ENCODE results near the gene ACO1. TPM values are rescaled to one million over a fixed set of nuclear protein-coding genes. Genes with fewer than 3 reads are reported as not detected.

ACO1 gene
- total RNA-seq, 3 donors from 2014 or later: 44.2 to 169 (median 47.1) TPM

GRCh38 chr9:32385152-32385884 is 875 bp downstream of the ACO1 start:
- Histone ChIP-seq H3K36me3 (no peaks in the 10 kb centered on the region), H3K27me3 (no peaks in the 10 kb centered on the region), H3K4me1 (no peaks in the 10 kb centered on the region), H3K9me3 (no peaks in the 10 kb centered on the region), H3K4me3 (peak overlapping the region; percentile 77 to 92 (median 83)), H3K27ac (peak overlapping the region; percentile 62 to 91)
- intact Hi-C loops (cut with DNase I; ENCODE audit: low total_unique reads): loop anchor here (10.0 kb wide), 1 partner anchor 169 kb away; the partner anchor contains the start of genes SMIM27 and TOPORS
- DNase-seq (ENCODE audit: low spot score in 2 of 2): no peak
- TF ChIP-seq POLR2AphosphoS5 (IDR thresholded peaks at IDR 0.05) (no peak), POLR2A (IDR thresholded peaks at IDR 0.05) (no peak), CTCF (IDR thresholded peaks at IDR 0.05) (no peak)

- Histone ChIP-seq H3K4me1 (no peaks in the 10 kb centered on the region), H3K4me3 (no peak overlapping the region), H3K36me3 (no peaks in the 10 kb centered on the region), H3K27ac (no peak overlapping the region), H3K27me3 (no peaks in the 10 kb centered on the region), H3K9me3 (no peaks in the 10 kb centered on the region)
- TF ChIP-seq CTCF (IDR thresholded peaks at IDR 0.05) (no peak), POLR2A (IDR thresholded peaks at IDR 0.05) (no peak), POLR2AphosphoS5 (IDR thresholded peaks at IDR 0.05) (no peak)
- intact Hi-C loops (cut with DNase I; ENCODE audit: low total_unique reads): loop anchor here (10.0 kb wide), 1 partner anchor 169 kb away; the partner anchor contains the start of genes SMIM27 and TOPORS
- DNase-seq (ENCODE audit: low spot score in 2 of 2): no peak
Measured at GRCh38 chr9:32385885-32386283, 1.4 kb downstream of the ACO1 start.

GRCh38 chr9:32387256-32387655 is 2.8 kb downstream of the ACO1 start:
- Histone ChIP-seq H3K4me3 (no peak overlapping the region), H3K36me3 (no peaks in the 10 kb centered on the region), H3K27ac (no peak overlapping the region), H3K4me1 (no peaks in the 10 kb centered on the region), H3K27me3 (no peaks in the 10 kb centered on the region), H3K9me3 (no peaks in the 10 kb centered on the region)
- intact Hi-C loops (cut with DNase I; ENCODE audit: low total_unique reads): loop anchor here (10.0 kb wide), 1 partner anchor 168 kb away; the partner anchor contains the start of genes SMIM27 and TOPORS
- TF ChIP-seq POLR2AphosphoS5 (IDR thresholded peaks at IDR 0.05): no peak
- no peak for TF ChIP-seq POLR2A (IDR thresholded peaks at IDR 0.05)
- no peak for TF ChIP-seq CTCF (IDR thresholded peaks at IDR 0.05)
- no peak for DNase-seq (ENCODE audit: low spot score in 2 of 2)

GRCh38 chr9:32389365-32389764 is 4.9 kb downstream of the ACO1 start:
- Histone ChIP-seq H3K27ac (no peak overlapping the region), H3K36me3 (no peaks in the 10 kb centered on the region), H3K4me1 (no peaks in the 10 kb centered on the region), H3K27me3 (no peaks in the 10 kb centered on the region), H3K4me3 (no peak overlapping the region), H3K9me3 (no peaks in the 10 kb centered on the region)
- intact Hi-C loops (cut with DNase I; ENCODE audit: low total_unique reads): loop anchor here (10.0 kb wide), 1 partner anchor 165 kb away; the partner anchor contains the start of genes SMIM27 and TOPORS
- no peak for TF ChIP-seq CTCF (IDR thresholded peaks at IDR 0.05)
- TF ChIP-seq POLR2A (IDR thresholded peaks at IDR 0.05): no peak
- DNase-seq (ENCODE audit: low spot score in 2 of 2): no peak

GRCh38 chr9:32393911-32394310 is 9.5 kb downstream of the ACO1 start:
- no peak overlapping the region for H3K4me3 ChIP-seq
- H3K36me3 ChIP-seq: no peaks in the 10 kb centered on the region
- DNase-seq (ENCODE audit: low spot score in 2 of 2): no peak
- no peak overlapping the region for H3K27ac ChIP-seq
- H3K9me3 ChIP-seq: no peaks in the 10 kb centered on the region
- intact Hi-C loops (cut with DNase I; ENCODE audit: low total_unique reads): no loop called here
- no peaks in the 10 kb centered on the region for H3K4me1 ChIP-seq
- no peaks in the 10 kb centered on the region for H3K27me3 ChIP-seq
- TF ChIP-seq CTCF (IDR thresholded peaks at IDR 0.05) (no peak), POLR2AphosphoS5 (IDR thresholded peaks at IDR 0.05) (no peak), POLR2A (IDR thresholded peaks at IDR 0.05) (no peak)
